CD4-positive, alpha-beta T cell treated with Interleukin-6 for 4 hours (primary cell): Measurements from ENCODE around the gene SMPD3.
"Not testable (repeated sequence)": the region's sequence is repeated elsewhere in the genome, so short reads cannot be mapped to it uniquely, and the experiment has no call there.

Experiments
- DNase-seq: peaks from one replicate; pipeline ENCODE4 v3.0.0-alpha.2; 2020; ENCODE audit warnings: mixed read lengths

SMPD3 gene

DNA sequence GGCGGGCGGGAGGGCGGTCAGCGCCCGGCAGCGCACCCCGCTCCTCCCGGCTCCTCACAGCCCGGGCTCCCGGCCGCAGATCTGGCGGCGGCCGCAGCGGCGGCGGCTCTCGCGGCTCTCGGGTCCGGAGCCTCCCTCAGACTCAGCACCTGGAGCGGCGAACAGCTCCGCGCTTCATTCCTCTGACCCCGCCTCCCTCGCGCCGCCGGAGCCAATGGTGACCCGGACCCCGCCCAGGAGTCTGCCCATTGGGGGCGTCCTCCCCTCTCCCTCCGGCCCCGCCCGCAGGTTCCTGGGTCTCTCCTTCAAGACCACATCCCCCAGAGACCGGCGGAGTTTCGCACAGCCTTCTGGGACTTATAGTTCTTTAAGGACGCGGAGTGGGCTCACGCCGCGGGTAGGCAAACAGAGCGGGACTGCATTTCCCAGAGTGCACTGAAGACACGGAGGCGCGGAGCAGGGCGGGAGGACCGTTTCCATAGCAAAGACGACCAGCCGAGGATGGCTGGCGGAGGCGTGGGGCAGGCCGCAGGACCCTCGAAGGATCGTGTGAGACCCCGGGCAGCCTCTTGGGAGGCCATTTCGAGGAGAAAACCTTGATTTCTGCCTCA is at the start of gene SMPD3:
SMPD3 (minus strand) TSS at position 149 of the 611 bp plus-strand sequence. CDS start 76,327 bp downstream, outside the sequence.
- peak; percentile 100 for DNase-seq

DNA sequence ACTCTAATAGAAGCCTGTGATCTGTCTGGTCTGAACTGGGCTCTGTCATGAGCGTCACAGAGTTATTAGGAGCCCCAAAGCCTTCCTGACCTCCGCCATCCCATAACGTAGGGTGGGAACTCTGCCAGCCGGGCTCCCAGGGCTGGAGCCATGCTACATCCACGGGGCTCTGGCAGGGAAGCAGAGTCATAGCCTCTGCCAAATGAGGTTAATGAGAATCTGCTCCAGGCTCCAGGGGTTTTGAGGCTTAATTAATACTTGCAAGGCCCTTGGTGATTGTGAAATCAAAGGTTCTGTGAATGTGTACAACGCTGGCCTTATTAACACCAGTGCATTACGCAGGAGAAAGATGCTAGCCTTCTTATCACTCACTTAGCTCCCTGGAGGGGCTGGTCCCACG is 48.4 kb upstream of the SMPD3 start:
- no peak for DNase-seq

DNA sequence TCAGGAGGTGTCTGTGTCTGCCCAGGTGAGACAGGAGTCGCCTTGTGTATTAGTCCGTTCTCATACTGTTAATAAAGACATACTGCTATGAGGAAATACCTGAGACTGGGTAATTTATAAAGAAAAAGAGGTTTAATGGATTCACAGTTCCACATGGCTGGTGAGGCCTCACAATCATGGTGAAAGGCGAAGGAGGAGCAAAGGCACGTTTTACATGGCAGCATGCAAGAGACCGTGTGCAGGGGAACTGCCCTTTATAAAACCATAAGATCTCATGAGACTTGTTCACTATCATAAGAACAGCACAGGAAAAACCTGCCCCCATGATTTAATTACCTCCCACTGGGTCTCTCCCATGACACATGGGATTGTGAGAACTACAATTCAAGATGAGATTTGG is 46.0 kb upstream of the SMPD3 start:
- not testable (repeated sequence) for DNase-seq

DNA sequence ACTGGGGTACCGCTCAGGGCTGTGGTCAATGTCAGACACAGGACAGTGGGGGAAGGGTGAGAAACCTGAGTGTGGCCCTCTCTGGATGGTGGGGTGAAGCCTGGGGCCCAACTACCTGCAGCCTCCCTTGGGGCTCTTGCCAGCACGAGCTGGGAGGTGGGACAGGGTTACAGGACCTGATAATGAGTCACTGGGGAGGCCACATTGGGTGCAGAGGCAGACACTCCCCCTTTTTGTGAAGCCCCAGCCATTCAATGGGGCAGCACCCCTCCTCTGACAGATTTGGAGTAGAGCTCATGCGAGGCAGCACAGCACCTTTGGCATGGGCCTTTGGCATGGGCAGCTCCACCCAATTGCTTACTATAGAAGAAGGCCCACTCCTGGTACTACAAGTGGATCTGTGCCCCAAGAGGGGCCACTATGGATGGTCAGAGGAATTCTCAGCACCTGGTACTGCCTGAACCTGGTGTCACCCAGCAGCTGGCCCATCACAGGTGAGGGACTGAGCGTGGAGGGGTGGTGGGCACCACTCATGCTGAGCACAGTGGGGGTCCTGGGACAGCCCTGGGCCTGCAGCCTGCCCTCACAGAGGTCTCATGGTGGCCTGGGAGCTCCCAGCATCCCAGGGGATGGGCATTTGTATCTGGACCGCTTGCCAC is 45.2 kb upstream of the SMPD3 start:
- DNase-seq = no peak

DNA sequence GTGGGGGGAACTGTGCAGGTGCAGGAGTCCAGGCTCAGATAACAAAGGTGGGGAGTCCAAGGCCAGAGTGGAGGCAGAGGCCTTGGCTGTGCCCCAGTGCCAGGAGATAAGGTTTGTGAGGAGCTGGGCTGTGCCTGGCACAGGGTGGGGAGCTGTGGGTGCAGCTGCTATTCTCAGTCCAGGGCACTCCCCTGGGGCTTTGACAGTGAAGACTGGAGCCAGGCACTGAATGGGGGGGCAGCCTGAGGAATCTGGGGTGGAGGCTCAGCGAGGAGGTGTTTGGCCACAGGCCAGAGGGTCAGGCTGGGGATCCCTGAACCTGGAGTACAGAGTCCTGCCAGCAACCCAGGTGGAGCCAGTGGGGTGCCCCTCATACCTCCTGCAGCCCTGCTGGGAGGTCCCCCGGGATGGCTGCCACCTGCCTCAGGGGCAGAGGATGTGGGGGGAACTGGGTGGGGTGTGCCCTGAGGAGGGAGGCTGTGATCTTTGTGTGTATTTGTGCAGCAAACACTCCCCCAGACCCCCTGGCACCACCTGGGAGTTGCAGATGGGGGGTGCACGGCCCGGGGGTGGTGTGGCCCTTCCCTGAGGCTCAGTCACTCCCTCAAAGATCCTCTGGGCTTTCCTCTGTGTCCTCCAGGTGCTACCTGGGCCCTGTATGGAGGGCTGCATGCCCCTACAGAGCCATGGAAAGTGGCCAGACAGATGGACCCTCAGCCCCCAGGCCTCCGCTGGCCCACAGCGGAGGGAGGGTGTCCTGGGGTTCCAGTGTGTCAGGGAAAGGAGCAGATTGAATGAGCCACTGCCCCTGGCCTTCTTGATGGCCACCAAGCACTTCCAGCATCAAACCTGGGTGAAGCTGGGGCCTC is 44.5 kb upstream of the SMPD3 start:
- DNase-seq = no peak

DNA sequence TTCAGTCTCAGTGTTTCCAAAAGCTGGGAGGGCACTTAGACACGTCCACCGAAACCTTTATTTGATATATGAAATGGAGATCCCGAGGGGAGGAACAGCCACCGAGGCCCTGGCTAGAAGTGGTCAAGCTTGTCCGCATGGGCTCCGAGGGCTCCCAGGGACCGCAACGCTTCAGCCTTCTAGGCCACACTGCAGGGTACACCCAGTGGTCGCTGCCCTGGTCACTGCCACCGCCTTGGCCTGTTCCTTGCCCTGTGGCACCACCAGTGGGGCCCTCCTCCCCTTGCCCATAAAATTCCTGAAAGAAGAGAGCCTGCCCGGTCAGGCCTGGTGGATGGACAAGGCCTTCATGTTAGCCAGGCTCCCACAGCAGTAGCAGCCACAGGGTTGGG is 43.8 kb upstream of the SMPD3 start:
- no peak for DNase-seq

DNA sequence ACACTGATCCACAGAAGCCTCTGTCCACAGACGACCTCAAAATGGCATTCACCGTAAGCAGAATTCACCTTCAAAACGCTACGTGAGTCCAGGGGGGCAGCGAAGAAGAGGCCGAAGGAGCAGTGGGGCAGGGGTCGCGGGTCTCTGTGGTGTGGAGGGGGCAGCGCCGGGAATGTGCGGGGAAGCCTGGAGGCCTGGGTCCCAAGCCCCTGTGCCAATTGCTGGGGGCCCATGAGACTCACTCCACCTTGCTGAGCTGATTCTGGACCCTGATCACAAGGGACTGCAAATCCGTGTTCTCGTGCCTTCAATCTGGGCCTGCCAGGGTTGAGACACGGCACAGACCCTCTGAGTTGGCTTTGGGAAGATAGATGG is 43.3 kb upstream of the SMPD3 start:
- DNase-seq = no peak

DNA sequence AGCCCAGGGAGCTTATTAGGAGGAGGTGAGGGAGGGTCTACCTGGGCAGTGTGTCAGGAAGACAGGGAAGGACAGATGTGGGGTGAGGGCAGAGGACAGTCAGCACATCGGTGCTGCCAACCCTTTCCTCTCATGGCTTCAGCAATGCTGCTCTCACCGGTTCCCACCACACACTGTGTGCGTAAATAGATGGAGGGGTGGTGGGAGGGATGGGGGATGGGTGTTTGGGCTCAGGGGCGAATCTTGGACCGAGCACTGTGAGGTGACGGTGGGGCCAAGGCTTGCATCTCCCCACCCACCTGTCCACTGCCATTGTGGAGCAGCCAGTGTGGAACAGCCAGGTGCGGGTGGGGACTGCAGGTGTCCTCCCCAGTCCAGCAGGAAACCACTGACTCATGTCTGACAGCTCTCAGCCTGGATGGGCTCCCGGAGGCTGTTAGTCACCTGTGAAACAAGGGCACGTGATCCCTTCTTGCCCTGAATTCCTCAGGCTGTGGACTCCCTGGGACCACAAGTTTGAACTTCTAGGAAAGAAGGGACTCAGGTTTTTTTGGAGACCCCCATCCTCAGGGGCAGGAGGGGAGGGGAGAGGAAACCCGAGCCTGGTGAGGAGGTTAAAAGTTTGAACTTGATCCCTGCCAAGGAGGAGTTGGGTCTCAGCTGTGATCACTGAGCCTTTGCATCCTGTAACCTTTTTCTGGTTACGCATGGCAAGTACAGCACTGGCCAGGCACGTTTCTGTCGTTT is 42.7 kb upstream of the SMPD3 start:
- no peak for DNase-seq

DNA sequence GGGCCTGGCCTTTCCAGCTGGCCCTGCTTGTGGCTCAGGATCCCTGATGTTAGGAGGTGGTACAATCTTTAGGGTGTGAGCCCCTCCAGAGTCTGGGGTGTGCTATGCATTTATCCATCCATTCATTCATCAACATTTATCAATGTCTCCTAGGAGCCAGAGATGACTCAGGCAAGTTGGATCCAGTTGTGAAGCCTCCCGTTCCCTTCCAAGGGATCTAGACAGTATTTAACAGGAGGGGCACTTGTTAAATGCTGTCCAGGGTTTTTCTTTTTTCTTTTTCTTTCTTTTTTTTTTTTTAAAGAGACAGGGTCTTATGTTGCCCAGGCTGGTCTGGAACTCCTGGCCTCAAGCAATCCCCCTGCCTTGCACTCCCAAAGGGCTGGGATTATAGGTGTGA is 42.0 kb upstream of the SMPD3 start:
- no peak for DNase-seq

DNA sequence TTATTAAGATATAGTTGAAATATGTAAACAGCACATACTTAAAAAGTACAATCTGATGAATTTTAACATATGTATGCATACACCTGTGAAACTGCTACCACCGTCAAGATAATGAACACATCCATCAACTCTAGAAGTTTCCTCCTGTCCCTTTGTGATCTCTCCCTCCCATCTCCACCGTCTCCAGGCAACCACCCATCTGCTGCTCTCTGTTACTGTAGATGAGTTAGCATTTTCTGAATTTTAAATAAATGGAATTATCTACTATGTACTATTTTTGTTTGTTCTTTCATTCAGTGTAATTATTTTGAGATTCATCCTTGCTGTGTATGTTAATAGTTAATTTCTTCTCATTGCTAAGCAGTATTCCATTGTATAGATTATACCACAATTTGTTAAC is 40.2 kb upstream of the SMPD3 start:
- no peak for DNase-seq

DNA sequence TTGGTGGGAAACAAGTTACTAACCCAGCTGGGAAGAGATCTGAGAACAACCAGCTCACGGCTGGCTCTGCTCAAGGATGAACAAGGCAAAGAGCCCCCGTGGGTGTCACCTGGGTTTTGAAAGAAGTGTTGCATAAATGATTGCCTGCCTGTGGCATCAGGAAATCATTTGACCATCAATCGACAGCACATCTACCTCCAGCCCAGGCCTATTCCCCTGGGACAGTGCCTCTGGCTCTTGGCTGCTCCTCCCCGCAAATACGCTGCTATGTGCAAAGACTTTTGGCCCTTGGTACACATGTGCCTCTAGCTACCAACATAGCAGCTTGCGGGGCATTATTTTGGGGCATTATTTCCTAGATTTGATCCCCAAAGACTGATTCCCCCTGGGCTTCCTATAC is 39.4 kb upstream of the SMPD3 start:
- no peak for DNase-seq

DNA sequence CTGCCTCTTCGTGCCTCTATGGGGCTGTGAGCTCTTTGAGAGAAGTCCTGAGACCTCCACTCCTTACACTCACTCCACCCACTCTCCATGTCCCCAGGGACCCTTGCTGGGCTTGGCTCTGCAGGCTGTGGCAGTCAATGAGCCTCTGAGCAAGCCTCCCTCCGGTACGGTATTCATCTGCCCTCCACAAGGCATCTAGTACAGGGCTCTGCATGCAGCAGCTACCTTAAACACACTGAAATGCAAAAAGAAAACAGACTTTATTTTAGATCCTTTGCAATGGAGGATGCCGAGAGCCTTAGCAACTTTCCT is 38.9 kb upstream of the SMPD3 start:
- DNase-seq = no peak

DNA sequence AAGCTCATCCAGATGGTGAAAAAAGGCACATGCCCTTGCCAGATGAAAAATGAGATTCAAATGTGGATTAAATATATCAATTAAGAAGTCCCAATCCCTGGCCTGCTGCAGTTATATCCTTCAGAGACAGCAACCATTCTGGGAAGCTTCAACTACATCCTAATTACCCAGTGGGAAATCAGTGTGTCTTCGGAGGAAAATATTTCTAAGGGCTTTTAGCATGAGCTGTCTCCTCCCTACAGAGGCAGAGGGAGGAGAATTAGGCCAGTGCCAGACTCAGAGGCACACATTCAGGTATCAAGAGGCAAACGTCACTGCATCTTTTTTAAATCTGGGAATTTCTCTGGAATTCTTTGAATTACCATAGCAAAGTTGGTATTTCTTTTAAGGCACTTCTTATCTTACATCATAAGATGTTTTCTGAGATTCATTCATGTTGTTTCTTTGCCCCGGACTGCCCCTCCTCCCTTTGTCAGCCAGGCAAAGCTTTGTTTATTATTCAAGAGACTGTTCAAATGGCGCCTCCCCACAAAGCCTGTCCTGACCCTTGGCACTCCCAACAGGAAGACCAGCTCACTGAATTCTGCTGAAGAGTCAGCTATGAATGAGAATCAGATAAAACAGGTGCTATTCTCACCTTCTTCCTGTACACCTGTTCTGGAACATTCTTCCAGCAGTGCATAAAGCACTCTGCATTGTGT is 38.3 kb upstream of the SMPD3 start:
- DNase-seq = no peak

DNA sequence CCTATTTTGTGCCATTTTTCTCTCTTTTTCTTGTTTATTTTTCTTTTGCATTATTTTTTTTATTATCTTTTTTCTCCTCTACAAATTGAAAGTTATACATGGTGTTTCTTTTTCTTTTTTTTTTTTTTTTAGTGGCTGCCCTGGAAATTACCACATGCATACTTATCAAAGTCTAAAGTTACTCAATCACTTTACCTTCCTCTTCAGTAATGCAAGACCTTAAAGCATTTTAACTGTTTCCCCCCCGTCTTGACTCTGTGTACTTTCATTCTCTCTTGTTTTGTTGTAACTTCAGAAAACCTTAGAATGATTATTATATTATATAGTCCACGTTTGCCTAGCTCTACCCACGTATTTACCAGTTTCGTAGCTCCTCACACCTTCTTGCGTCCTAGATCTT is 33.3 kb upstream of the SMPD3 start:
- no peak for DNase-seq

DNA sequence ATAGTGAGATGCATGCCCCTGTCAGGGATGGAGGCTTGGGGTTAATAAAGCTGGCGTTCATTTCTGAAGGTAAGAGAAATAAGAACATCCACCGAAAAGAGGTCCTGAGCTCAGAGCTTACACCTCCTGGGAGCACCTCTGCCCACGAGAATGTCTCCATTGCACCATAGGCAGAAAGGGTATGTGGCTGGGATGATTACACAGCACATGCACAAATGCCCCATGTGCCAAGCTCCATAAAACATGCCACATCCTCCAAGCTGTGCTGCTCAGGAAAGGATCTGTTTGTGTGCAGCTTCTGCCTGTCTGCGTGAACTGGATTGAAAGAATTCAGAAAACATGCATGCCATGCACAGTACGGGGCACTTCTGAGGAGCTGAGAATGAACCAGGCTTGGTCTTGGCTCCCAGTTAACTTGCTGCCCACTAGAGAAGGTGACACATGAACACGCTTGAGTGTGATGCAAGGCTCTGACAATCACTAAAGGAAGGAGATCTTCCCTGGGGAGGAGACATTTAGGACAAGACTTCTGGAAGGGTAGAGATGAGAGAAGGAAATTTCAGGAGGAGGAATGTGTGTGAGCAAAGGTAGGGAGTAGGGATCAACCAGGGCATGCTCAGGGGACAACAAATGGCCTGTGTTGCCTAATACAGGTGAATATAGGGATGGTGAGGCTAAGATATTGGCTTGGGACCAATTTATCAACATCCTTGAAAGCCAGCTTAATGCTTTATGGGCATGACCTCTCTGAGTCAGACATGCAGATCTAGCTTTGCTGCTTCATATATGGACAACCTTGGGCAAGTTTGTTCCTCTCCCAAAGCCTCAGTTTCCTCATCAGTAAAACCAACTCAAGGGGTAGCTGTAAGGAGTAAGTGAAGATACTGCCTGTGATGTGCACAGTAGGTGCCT is 32.0 kb upstream of the SMPD3 start:
- no peak for DNase-seq

DNA sequence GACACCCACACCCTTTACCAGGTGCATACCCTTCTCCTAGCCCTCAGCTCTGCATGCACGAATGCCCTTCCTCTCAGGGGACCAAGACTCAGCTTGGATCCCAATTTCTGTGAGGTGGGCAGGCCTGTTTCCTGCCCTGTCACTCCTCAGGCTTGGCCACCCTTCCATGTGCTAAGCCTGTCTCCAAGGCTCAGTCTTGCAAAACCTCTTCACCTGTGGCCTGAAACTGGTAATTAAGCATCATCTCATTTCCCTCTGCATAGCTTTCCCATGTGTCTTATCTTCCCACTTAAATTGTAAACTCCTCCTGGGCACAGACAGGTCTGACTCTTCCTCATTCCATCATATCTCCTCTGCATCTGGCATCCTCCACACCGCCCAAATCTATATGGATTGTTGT is 31.0 kb upstream of the SMPD3 start:
- DNase-seq = no peak

DNA sequence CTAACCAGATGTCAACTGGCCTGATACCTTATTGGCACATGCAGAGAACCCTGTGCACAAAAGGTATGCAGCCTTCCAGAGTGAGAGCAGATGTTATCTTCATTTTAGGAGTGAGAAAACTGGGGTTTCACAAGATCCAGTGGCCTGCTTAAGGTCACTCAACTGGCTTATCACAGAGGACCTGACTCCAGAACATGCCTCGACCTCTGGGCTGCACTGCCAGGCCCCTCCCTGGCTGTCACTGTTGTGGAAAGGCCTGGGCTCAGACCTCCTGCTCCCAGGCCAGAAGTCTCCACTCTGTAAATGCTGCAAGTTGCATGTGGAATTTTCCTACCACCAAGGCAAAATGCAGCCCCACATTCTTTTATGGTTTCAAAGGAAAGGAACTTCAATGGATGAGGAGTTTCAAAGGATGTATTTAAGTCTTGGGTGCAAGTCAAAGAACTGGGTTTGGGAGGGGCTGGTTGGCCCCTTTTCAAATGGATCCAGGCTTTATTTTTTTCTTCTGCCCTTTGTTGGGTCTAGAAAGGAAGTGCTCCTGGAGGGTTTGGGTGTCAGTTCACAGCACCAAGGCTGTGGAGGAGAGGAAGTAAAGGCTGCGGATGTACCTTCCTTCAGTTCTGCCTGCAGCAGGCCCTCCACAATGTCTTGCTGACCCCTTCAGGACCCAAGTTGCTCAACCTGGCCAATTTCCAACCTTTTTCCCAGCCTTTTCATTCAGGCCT is 30.4 kb upstream of the SMPD3 start:
- DNase-seq = no peak

DNA sequence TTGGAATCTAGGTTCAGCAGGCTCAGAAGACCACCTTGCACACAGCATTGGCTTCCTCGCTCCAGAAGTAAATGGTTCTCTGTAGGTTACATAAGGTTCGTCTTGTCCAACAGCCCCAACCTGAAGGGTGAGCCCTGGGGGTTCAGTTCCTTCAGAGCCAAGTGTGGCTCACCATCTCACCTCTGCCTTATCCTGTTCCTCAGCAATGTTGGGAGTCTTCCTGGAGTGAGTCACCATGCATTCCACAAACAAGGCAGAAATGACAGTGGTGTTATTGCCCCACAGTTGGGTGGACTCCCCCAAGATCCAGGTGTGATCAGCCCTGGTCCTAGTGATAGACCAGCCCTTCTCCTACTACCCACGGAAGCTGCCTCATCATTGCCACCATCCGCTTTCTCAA is 26.8 kb upstream of the SMPD3 start:
- DNase-seq = no peak

DNA sequence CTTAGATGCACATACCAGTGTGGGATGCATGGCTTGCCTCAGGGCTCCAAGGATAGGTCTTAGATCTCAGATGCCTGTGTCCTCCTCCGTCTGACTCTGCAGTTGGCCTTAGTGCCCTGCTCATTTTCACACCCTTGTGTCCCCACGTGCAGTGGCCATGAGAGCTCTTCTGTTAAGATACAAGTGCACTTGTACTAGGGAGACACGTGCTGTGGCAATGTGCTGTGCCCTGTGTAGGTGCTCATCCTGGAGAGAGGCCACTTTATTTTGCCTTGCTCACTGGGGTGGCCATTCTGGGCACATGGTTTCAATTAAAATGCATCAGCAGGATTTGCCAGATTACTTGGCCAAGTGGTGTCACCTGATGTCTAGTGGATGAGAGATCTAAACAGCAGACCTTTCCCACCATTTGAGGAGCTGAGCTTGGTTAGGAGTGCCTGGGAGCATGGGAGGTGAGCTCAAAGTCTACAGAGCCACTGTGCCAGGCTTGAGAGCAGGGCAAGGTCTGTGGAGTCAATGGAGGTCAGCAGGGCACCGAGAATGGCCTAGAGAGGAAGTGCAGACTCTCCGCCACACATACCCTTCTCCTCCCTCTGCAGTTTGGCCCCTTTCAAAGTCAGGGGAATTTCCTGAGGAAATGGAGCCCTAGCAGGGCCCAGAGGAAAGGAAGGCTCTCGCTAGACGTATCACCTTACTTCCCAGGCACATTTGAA is 25.2 kb upstream of the SMPD3 start:
- DNase-seq = no peak

DNA sequence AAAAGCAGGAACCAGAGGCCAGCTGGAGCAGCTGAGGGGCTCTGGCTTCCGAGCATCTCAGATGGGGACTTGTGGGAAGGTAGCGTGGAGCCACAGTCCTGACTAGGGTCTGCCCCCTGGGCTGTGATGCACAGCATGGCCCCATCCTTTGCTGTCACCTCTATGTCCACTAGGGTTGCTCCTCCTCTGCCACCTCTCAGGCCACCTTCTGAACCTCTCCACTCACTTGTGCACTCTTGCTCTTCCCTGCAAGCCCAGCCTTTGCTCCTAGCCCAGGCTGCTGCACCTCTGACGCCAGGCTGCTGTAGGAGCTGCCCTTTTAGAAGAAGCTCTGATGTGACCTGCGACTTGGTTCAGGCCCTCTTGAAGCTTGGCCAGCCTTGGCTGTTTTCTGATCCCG is 24.3 kb upstream of the SMPD3 start:
- no peak for DNase-seq
